NCI-H226 (cell line): ENCODE results near the gene SIRT7.
A peak's percentile ranks its signal among the peaks of the same experiment; 100 is the strongest.
"Not testable (repeated sequence)": the region's sequence is repeated elsewhere in the genome, so short reads cannot be mapped to it uniquely, and the experiment has no call there.

Source experiments
- DNase-seq: peaks from one replicate; pipeline ENCODE4 v3.0.0-alpha.2; 2015

The SIRT7 gene

GRCh38 chr17:81954131-81955057, 36.4 kb upstream of the SIRT7 start:
- no peak for DNase-seq

- not testable (repeated sequence) for DNase-seq
Measured at GRCh38 chr17:81953443-81953842, 35.5 kb upstream of the SIRT7 start.

GRCh38 chr17:81952792-81953228, 34.8 kb upstream of the SIRT7 start:
- no peak for DNase-seq

GRCh38 chr17:81951785-81952684, 34.1 kb upstream of the SIRT7 start:
- DNase-seq: no peak

- no peak for DNase-seq
Measured at GRCh38 chr17:81950501-81950900, 32.5 kb upstream of the SIRT7 start.

- no peak for DNase-seq
Measured at GRCh38 chr17:81948635-81949378, 30.8 kb upstream of the SIRT7 start.

- no peak for DNase-seq
Measured at GRCh38 chr17:81947189-81947588, 29.2 kb upstream of the SIRT7 start, which contains the start of gene MYADML2. MYADML2 (minus strand) TSS chr17:81947233; CDS start chr17:81941741, 5,492 bp downstream.

- no peak for DNase-seq
Measured at GRCh38 chr17:81944858-81945257, 26.9 kb upstream of the SIRT7 start.

- peak; percentile 1 for DNase-seq
Measured at GRCh38 chr17:81942167-81942553, 24.2 kb upstream of the SIRT7 start.

GRCh38 chr17:81941484-81942166, 23.6 kb upstream of the SIRT7 start:
- DNase-seq: no peak

- DNase-seq: peak; percentile 1
Measured at GRCh38 chr17:81940538-81941483, 22.8 kb upstream of the SIRT7 start.

- peak; percentile 1 for DNase-seq
Measured at GRCh38 chr17:81939881-81940385, 22.0 kb upstream of the SIRT7 start.

- no peak for DNase-seq
Measured at GRCh38 chr17:81939218-81939617, 21.2 kb upstream of the SIRT7 start.

- peak; percentile 1 for DNase-seq
Measured at GRCh38 chr17:81935709-81936084, 17.7 kb upstream of the SIRT7 start.

GRCh38 chr17:81934850-81935708, 17.1 kb upstream of the SIRT7 start:
- DNase-seq: peak; percentile 0

- peak; percentile 0 for DNase-seq
Measured at GRCh38 chr17:81934098-81934757, 16.3 kb upstream of the SIRT7 start.

- DNase-seq: peak; percentile 0
Measured at GRCh38 chr17:81933178-81933699, 15.3 kb upstream of the SIRT7 start.

GRCh38 chr17:81932333-81932983, 14.5 kb upstream of the SIRT7 start:
- peak; percentile 0 for DNase-seq
